Activated CD4-positive, alpha-beta T cell treated with anti-CD3 and anti-CD28 coated beads, Interleukin-2, amount 10 ng/mL, durations not matched to agents 7 days and 5 days (primary cell): ENCODE measurements around the gene FCMR. TPM values are rescaled to one million over a fixed set of nuclear protein-coding genes. Genes with fewer than 3 reads are reported as not detected.

Experiments
- CTCF ChIA-PET: fragments of 350-600 bp; sonication (Branson Sonifier 250); formaldehyde crosslinking; loops from one replicate; lab custom pipeline; 2021; ENCODE audit warnings: antibody characterized with exemption; lab: Charles Lee
- POLR2A ChIA-PET: fragments of 350-600 bp; sonication (Branson Sonifier 250); formaldehyde crosslinking; loops from one replicate; lab custom pipeline; 2021; ENCODE audit warnings: antibody characterized with exemption; lab: Charles Lee
- DNase-seq: peaks from one replicate; pipeline ENCODE4 v3.0.0-alpha.2; 2020
- H3K27ac Mint-ChIP-seq: one replicate; pipeline ENCODE4 v1.8.0; 2021; ENCODE audit warnings: mild to moderate bottlenecking, moderate library complexity, mixed read lengths
- H3K27me3 Mint-ChIP-seq: one replicate; pipeline ENCODE4 v1.8.0; 2021; ENCODE audit warnings: mixed read lengths
- H3K36me3 Mint-ChIP-seq: one replicate; pipeline ENCODE4 v1.8.0; 2021; ENCODE audit warnings: low read depth, mixed read lengths
- H3K4me1 Mint-ChIP-seq: one replicate; pipeline ENCODE4 v1.8.0; 2021; ENCODE audit warnings: mixed read lengths
- H3K4me3 Mint-ChIP-seq: one replicate; pipeline ENCODE4 v1.8.0; 2021; ENCODE audit warnings: mild to moderate bottlenecking, moderate library complexity, mixed read lengths
- H3K9me3 Mint-ChIP-seq: one replicate; pipeline ENCODE4 v1.8.0; 2021; ENCODE audit warnings: mixed read lengths
- total RNA-seq, 2 experiments: library from RNA; stranded (reverse); gene quantifications; one replicate each; pipeline ENCODE4 v1.2.3, GENCODE V29; 2021

The FCMR gene
- total RNA-seq, 2 experiments from 2014 or later = 151 to 157 TPM

GRCh38 chr1:206958144-206958543 is 36.4 kb upstream of the FCMR start:
- H3K27ac Mint-ChIP-seq = no peak overlapping the region
- CTCF ChIA-PET = no interaction called here
- peaks cover 38% of the 10 kb centered on the region for H3K4me1 Mint-ChIP-seq
- no peaks in the 10 kb centered on the region for H3K36me3 Mint-ChIP-seq
- no peaks in the 10 kb centered on the region for H3K9me3 Mint-ChIP-seq
- H3K4me3 Mint-ChIP-seq = no peak overlapping the region
- POLR2A ChIA-PET = no interaction called here
- no peaks in the 10 kb centered on the region for H3K27me3 Mint-ChIP-seq
- DNase-seq = no peak

GRCh38 chr1:206957639-206958038 is 35.9 kb upstream of the FCMR start:
- Mint-ChIP-seq H3K4me3 (no peak overlapping the region), H3K27me3 (no peaks in the 10 kb centered on the region), H3K27ac (no peak overlapping the region), H3K4me1 (peaks cover 33% of the 10 kb centered on the region), H3K9me3 (no peaks in the 10 kb centered on the region), H3K36me3 (no peaks in the 10 kb centered on the region)
- no peak for DNase-seq
- POLR2A ChIA-PET = no interaction called here
- CTCF ChIA-PET = interaction anchor here (1.3 kb wide), 1 partner anchor 10 kb away, joined by 3 read pairs; no protein-coding TSS in a partner anchor

- POLR2A ChIA-PET = no interaction called here
- Mint-ChIP-seq H3K27me3 (no peaks in the 10 kb centered on the region), H3K27ac (no peak overlapping the region), H3K36me3 (no peaks in the 10 kb centered on the region), H3K4me3 (no peak overlapping the region), H3K9me3 (peaks cover 1% of the 10 kb centered on the region), H3K4me1 (peaks cover 18% of the 10 kb centered on the region)
- CTCF ChIA-PET = interaction anchor here (1.5 to 2.0 kb wide), 3 partner anchors 14 to 24 kb away, joined by 4 to 8 read pairs (median 6); partner anchors contain the start of gene FCAMR
- no peak for DNase-seq
These were observed 34.0 kb upstream of the FCMR start for GRCh38 chr1:206955476-206956451.

GRCh38 chr1:206954459-206955342 is 33.0 kb upstream of the FCMR start:
- no peak overlapping the region for H3K4me3 Mint-ChIP-seq
- ChIA-PET POLR2A (no interaction called here), CTCF (interaction anchor here (0.6 to 2.0 kb wide), 10 partner anchors 15 to 407 kb away, joined by 3 to 8 read pairs (median 4); partner anchors contain the start of gene FCAMR)
- DNase-seq = no peak
- no peak overlapping the region for H3K27ac Mint-ChIP-seq
- no peaks in the 10 kb centered on the region for H3K27me3 Mint-ChIP-seq
- peaks cover 2% of the 10 kb centered on the region for H3K9me3 Mint-ChIP-seq
- H3K4me1 Mint-ChIP-seq = peaks cover 18% of the 10 kb centered on the region
- no peaks in the 10 kb centered on the region for H3K36me3 Mint-ChIP-seq

- H3K36me3 Mint-ChIP-seq = no peaks in the 10 kb centered on the region
- ChIA-PET POLR2A (no interaction called here), CTCF (interaction anchor here (1.0 to 1.7 kb wide), 5 partner anchors 18 to 29 kb away, joined by 3 to 6 read pairs (median 5); no protein-coding TSS in a partner anchor)
- H3K27me3 Mint-ChIP-seq = peaks cover 2% of the 10 kb centered on the region
- H3K4me1 Mint-ChIP-seq = peaks cover 18% of the 10 kb centered on the region
- peaks cover 2% of the 10 kb centered on the region for H3K9me3 Mint-ChIP-seq
- no peak overlapping the region for H3K4me3 Mint-ChIP-seq
- no peak overlapping the region for H3K27ac Mint-ChIP-seq
- DNase-seq = no peak
These were observed 31.9 kb upstream of the FCMR start for GRCh38 chr1:206953626-206954025.

GRCh38 chr1:206953126-206953525 is 31.4 kb upstream of the FCMR start:
- H3K4me3 Mint-ChIP-seq = no peak overlapping the region
- POLR2A ChIA-PET = no interaction called here
- peaks cover 18% of the 10 kb centered on the region for H3K4me1 Mint-ChIP-seq

GRCh38 chr1:206952171-206952570 is 30.4 kb upstream of the FCMR start:
- no peak for DNase-seq
- peaks cover 18% of the 10 kb centered on the region for H3K4me1 Mint-ChIP-seq
- no peak overlapping the region for H3K27ac Mint-ChIP-seq
- no peaks in the 10 kb centered on the region for H3K36me3 Mint-ChIP-seq
- CTCF ChIA-PET = interaction anchor here (1.0 to 2.2 kb wide), 4 partner anchors 9 to 307 kb away, joined by 3 to 6 read pairs (median 4); no protein-coding TSS in a partner anchor
- POLR2A ChIA-PET = no interaction called here
- peaks cover 2% of the 10 kb centered on the region for H3K9me3 Mint-ChIP-seq
- H3K27me3 Mint-ChIP-seq = peaks cover 2% of the 10 kb centered on the region
- H3K4me3 Mint-ChIP-seq = no peak overlapping the region

More at GRCh38 chr1:206953126-206953525, 31.4 kb upstream of the FCMR start:
- peaks cover 2% of the 10 kb centered on the region for H3K27me3 Mint-ChIP-seq
- no peaks in the 10 kb centered on the region for H3K36me3 Mint-ChIP-seq
- H3K9me3 Mint-ChIP-seq = peaks cover 2% of the 10 kb centered on the region
- no peak overlapping the region for H3K27ac Mint-ChIP-seq
- no peak for DNase-seq
- CTCF ChIA-PET = interaction anchor here (0.7 to 1.9 kb wide), 3 partner anchors 27 to 151 kb away, joined by 3 to 4 read pairs (median 4); no protein-coding TSS in a partner anchor

GRCh38 chr1:206951318-206952100 is 29.8 kb upstream of the FCMR start:
- CTCF ChIA-PET = interaction anchor here (1.0 to 2.2 kb wide), 6 partner anchors 10 to 306 kb away, joined by 3 to 6 read pairs (median 4); partner anchors contain the start of gene FCAMR
- no peak overlapping the region for H3K27ac Mint-ChIP-seq
- POLR2A ChIA-PET = no interaction called here
- H3K36me3 Mint-ChIP-seq = no peaks in the 10 kb centered on the region
- peaks cover 2% of the 10 kb centered on the region for H3K27me3 Mint-ChIP-seq
- peaks cover 18% of the 10 kb centered on the region for H3K4me1 Mint-ChIP-seq
- H3K9me3 Mint-ChIP-seq = peaks cover 2% of the 10 kb centered on the region
- no peak overlapping the region for H3K4me3 Mint-ChIP-seq
- no peak for DNase-seq

GRCh38 chr1:206949641-206950040 is 27.9 kb upstream of the FCMR start:
- CTCF ChIA-PET = interaction anchor here (1.3 to 1.6 kb wide), 3 partner anchors 9 to 32 kb away, joined by 3 to 5 read pairs (median 4); no protein-coding TSS in a partner anchor
- POLR2A ChIA-PET = no interaction called here

GRCh38 chr1:206949208-206949607 is 27.5 kb upstream of the FCMR start:
- Mint-ChIP-seq H3K4me1 (peaks cover 3% of the 10 kb centered on the region), H3K9me3 (peaks cover 2% of the 10 kb centered on the region), H3K4me3 (no peak overlapping the region), H3K36me3 (no peaks in the 10 kb centered on the region), H3K27me3 (peaks cover 7% of the 10 kb centered on the region), H3K27ac (no peak overlapping the region)
- ChIA-PET CTCF (interaction anchor here (1.0 to 1.6 kb wide), 4 partner anchors 9 to 32 kb away, joined by 3 to 5 read pairs (median 4); no protein-coding TSS in a partner anchor), POLR2A (no interaction called here)
- no peak for DNase-seq

More at GRCh38 chr1:206949641-206950040, 27.9 kb upstream of the FCMR start:
- Mint-ChIP-seq H3K9me3 (peaks cover 2% of the 10 kb centered on the region), H3K27me3 (peaks cover 7% of the 10 kb centered on the region), H3K4me3 (no peak overlapping the region), H3K36me3 (no peaks in the 10 kb centered on the region), H3K4me1 (peaks cover 7% of the 10 kb centered on the region), H3K27ac (no peak overlapping the region)
- DNase-seq = no peak

GRCh38 chr1:206947255-206947654 is 25.5 kb upstream of the FCMR start:
- DNase-seq = no peak
- Mint-ChIP-seq H3K9me3 (peaks cover 2% of the 10 kb centered on the region), H3K4me1 (no peaks in the 10 kb centered on the region), H3K36me3 (no peaks in the 10 kb centered on the region), H3K27me3 (peaks cover 11% of the 10 kb centered on the region), H3K4me3 (no peak overlapping the region), H3K27ac (no peak overlapping the region)
- POLR2A ChIA-PET = no interaction called here
- CTCF ChIA-PET = interaction anchor here (0.6 to 3.8 kb wide), 5 partner anchors 11 to 267 kb away, joined by 3 to 20 read pairs (median 3); no protein-coding TSS in a partner anchor
